GM21576 (cell line): Measurements from ENCODE around the gene RBL1.
A peak's percentile ranks its signal among the peaks of the same experiment; 100 is the strongest.

Experiments used
- ATAC-seq: cut with Tn5 transposase; IDR thresholded peaks from one replicate; pipeline ENCODE4 v1.9.1; 2021; ENCODE audit warnings: mild to moderate bottlenecking, moderate library complexity; ENCODE audit not compliant: unreplicated experiment

RBL1 gene

GRCh38 chr20:36951979-36952738 is 143.6 kb downstream of the RBL1 start:
- ATAC-seq: no peak

DNA sequence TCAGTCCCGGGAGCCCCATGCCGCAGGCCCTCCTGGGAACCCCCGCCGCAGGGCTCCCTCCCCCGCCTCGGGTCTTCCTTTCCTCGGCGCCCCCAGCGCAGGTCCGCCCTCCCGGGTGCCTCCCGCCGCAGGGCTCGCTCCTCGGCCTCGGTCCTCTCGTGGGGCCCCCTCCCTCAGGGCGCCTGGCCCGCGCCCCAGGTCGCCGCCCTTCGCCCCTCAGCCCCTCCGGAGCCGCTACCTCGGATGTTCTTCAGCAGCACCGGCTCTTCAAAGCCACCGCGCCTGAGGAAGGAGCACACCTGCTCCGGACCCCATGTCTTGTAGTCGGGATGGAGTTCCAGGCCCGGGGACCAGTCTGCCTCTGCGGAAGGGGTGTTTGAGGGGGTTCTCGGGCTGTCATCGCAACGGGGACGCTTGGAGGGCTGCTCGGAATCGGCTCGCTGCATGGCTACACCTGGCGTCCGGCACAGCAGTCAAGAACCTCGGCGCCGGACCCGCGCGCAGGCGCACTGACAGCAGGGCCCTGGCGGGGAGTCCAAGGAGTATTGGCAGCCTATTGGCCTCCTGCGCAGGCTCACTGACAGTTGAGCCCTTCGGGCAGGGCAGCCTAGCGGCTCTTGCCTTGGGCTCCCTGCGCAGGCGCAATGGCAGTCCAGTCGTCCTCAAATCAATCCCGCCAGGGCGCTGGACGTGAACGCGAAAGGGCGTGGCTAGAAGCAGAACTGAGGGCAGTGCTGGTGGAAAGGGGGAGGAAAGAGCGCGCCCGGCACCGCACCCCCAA is 144.4 kb downstream of the RBL1 start, which contains the start of gene SAMHD1:
Gene SAMHD1 (minus strand): TSS at position 511 of the 781 bp plus-strand sequence. CDS start 65 bp downstream, at position 446.
- peak; percentile 86 for ATAC-seq

DNA sequence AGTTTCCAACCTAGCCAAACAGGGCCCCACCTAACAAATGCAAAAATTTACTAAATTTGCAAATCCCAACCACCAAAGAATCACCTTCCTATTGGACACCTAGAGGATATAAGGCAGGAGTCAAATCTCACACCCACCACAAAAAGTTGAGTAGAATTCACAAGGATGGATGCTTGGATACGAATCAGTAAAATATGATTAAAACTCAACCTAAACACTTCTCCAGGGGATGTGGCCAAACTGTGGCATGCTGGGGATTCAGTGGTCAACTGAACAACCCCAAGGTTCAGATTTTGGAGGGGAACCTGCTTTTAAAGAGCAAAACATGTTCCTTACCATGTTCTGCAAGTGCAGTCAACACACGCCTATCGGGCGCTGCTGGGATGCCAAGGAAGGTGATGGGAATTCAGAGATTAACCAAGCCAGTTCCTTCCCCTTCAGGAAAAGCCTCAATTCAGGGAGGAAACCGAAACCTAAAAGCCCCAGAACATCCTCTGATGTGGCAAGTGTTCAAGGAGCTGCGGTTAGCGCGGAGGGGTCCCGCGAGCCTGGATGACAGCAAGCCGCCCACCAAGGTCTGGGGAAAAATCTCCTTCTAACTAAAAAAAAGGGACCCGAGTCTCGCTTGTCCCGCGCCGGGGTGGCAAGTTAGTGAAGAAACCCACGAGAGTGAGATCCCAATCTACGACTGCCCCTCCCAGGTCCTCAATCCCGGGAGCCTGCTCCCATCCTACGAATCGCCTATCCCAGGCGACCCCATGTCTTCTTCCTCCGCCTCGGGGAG is 145.2 kb downstream of the RBL1 start:
- no peak for ATAC-seq
